CD4-positive, alpha-beta T cell treated with Interleukin-6 at 100 ng/mL for 8 hours (primary cell): ENCODE measurements around the gene PEX6.

Experiments used
- DNase-seq: peaks from one replicate; pipeline ENCODE4 v3.0.0-alpha.2; 2020; ENCODE audit warnings: mixed read lengths, low spot score

PEX6 gene

DNA sequence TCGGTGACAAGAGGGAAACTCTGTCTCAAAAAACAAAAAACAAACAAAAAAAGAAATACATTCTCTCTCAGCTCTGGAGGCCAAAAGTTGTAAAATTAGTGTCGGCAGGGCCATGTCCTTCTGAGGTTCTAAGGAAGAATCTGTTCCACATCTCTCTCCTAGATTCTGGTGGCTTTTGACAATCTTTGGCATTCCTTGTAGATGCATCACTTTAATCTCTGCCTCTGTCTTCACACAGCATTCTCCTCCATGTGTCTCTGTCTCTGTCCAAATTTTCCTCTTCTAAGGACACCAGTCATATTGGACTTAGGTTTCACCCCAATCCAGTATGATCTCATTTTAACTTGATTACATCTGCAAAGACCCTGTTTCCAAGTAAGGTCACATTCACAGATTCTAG is 14.5 kb upstream of the PEX6 start:
- no peak for DNase-seq

- no peak for DNase-seq
Observed at GRCh38 chr6:42989923-42990322, 10.9 kb upstream of the PEX6 start.

DNA sequence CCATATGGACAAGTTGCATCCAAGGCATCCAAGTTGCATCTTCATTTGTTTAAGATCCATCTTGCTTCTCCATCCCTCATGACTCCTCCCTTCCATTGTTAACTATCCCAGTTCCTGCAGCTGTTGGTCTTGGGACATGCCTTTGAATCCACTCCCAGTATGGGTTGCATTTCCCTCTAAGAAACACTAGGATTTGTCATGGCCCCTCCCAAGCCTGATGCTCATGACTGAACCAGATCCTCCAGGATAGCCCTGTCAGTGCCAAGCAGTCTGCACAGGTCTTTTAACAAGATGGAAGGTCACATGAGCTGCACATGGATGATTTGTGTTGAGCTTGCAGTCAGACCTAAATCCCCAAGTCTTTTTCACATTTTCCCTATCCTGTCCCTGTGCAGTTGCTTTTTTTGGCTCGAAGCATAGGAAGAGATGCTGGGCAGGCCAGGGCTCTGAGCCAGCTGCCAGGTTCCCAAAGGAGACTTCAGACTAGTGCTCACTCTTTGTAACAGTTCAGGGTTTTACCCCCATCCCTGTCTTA is 9.6 kb upstream of the PEX6 start:
- DNase-seq, result no peak

GRCh38 chr6:42987533-42988451 is 8.8 kb upstream of the PEX6 start:
- no peak for DNase-seq

GRCh38 chr6:42984924-42985475 is 6.0 kb upstream of the PEX6 start:
- DNase-seq, result peak; percentile 11

- peak; percentile 98 for DNase-seq
Observed at GRCh38 chr6:42984001-42984923, 5.3 kb upstream of the PEX6 start, which contains the start of gene PPP2R5D. Gene PPP2R5D (plus strand): TSS chr6:42984570. CDS start chr6:42984678, 108 bp downstream.

GRCh38 chr6:42981836-42982235 is 2.9 kb upstream of the PEX6 start:
- DNase-seq, result no peak

- peak; percentile 7 for DNase-seq
Observed at GRCh38 chr6:42979523-42980177, 669 bp upstream of the PEX6 start.

DNA sequence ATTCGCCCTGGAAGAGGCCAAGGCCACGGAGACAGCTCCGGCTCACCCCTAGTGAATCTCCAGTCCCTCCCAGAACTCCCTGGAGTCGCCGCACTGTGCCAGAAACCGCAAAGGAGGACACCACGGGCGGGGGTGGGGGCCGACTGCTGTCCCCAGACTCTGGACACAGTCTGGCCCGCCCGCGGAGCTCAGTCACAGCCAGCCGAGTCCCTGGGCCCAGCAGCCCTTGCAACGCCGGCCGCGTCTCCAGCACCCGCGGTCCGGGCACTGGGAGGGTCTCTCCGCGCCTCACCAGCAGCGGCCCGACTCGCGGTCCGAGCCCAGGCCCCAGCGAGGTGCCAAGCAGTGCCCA is 518 bp downstream of the PEX6 start:
- DNase-seq, result no peak

- DNase-seq, result no peak
Observed at GRCh38 chr6:42974919-42975505, 4.0 kb downstream of the PEX6 start.

DNA sequence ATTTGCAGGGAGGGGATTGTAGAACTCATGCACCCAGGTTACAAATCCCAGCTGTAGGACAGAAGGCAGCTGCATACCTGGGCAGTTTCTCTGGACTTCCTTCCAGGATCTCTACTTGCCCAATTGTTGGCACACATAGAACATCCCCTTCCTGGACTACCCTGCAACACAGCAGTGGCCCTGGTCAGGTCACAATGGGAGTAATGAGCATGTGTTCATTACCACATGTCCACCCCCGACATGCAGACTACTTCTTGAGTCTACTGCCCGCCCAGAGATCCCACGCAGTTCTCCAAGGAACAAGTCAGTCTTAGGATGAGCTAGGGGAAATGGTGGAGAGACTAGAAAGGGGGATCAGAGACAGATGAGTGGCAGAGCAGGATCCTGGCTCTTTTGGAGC is 5.1 kb downstream of the PEX6 start:
- DNase-seq, result no peak

GRCh38 chr6:42971746-42972327 is 7.1 kb downstream of the PEX6 start:
- no peak for DNase-seq

GRCh38 chr6:42970871-42971612 is 7.9 kb downstream of the PEX6 start:
- no peak for DNase-seq

- DNase-seq, result no peak
Observed at GRCh38 chr6:42969934-42970333, 9.0 kb downstream of the PEX6 start.

DNA sequence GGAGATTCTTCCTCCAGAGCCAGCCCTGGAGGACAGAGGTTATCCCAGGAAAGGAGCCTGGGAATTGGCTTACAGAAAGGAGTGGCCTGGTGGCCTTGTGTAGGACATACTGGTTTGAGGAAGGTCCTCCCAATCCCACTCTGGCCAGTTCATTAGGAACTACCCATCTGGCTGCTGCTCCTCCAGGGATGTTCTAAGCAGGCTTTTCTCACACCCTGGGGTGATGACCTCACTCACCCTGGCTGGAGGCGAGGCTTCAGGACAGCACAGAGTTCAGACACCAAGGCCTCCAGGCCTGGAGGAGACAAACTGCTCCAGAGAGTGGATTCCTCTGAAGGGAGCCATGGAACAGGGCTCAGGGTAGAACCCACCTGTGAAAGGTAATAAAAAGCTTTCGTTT is 9.6 kb downstream of the PEX6 start:
- no peak for DNase-seq

- no peak for DNase-seq
Observed at GRCh38 chr6:42968783-42969182, 10.2 kb downstream of the PEX6 start.

DNA sequence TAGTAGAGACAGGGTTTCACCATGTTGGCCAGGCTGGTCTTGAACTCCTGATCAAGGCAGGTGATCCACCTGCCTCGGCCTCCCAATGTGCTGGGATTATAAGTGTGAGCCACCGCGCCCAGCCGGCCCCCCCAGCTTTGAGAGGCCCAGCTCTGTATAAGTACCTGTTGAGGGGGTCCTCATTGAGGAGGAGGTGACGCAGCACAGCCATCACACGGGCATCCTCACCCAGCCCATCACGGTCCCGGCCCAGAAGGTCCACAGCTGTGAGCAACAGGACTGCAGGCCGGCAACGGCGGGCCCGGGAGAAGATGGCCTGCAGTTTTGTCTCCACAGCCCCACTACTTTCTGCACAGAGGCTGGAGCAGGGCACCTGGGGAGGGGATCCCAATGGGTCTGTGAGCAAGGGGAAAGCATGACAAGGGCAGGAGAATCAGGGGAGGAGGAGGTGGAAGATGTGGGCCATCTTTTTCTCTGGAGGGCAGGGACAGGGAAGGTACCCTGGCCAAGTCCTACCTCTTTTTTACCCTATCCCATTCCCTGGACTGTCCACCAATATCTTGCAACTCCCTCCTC is 10.8 kb downstream of the PEX6 start:
- no peak for DNase-seq

DNA sequence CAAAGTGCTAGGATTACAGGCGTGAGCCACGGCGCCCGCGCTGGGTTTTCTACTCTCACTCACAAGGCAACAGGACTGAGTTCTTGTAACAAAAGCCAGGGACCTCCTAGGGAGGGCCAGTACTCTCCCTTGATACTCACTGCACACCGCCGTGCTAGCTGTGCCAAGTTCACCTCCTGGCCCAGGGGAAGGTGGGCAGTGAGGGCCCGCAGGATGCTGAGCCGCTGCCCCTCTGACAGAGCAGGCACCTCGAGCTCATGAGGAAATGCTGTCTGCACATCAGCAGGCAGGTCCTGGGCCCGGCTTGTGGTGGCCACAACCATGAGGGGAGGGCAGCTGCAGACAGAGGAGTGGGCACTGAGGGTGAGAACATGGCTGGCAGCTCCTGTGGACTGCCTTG is 11.8 kb downstream of the PEX6 start:
- no peak for DNase-seq

- no peak for DNase-seq
Observed at GRCh38 chr6:42966571-42966970, 12.4 kb downstream of the PEX6 start.
